HepG2 (cell line): Measurements from ENCODE around the gene PRSS36. TPM values are rescaled to one million over a fixed set of nuclear protein-coding genes. Genes with fewer than 3 reads are reported as not detected.

ENCODE experiments used
- ATF7 ChIP-seq, 2 experiments: fragments of 450-650 bp in 1 of 2; sonication (generic) in 1 of 2; formaldehyde crosslinking in 1 of 2; IDR thresholded peaks; 2 replicates each; pipeline versions ENCODE4 v1.4.0 to v1.6.1; 2016 to 2020; ENCODE audit warnings: antibody characterized with exemption in 1 of 2, mild to moderate bottlenecking in 1 of 2, missing genetic modification reagents in 1 of 2
- ATRX ChIP-seq: sonication (generic); formaldehyde crosslinking; IDR thresholded peaks from 2 replicates; pipeline ENCODE4 v1.4.0; 2020; ENCODE audit warnings: missing genetic modification reagents, borderline replicate concordance
- FIP1L1 ChIP-seq: fragments of 200-400 bp; formaldehyde crosslinking; IDR thresholded peaks from 2 replicates; pipeline ENCODE4 v1.6.1; 2018; ENCODE audit warnings: low read depth, mild to moderate bottlenecking, low read length, moderate library complexity, borderline replicate concordance; ENCODE audit not compliant: insufficient read depth
- FUBP1 ChIP-seq: sonication (generic); formaldehyde crosslinking; IDR thresholded peaks from 2 replicates; pipeline ENCODE4 v1.5.1; 2020; ENCODE audit warnings: missing genetic modification reagents, mild to moderate bottlenecking, borderline replicate concordance
- HOXD1 ChIP-seq: sonication (generic); formaldehyde crosslinking; IDR thresholded peaks from 2 replicates; pipeline ENCODE4 v1.5.0; 2020; ENCODE audit warnings: missing genetic modification reagents
- KDM3A ChIP-seq: IDR thresholded peaks from 2 replicates; pipeline ENCODE4 v1.6.1; 2018; ENCODE audit warnings: low read depth, missing compliant biosample characterization
- NFKBIZ ChIP-seq: IDR thresholded peaks from 2 replicates; pipeline ENCODE4 v1.6.1; 2018; ENCODE audit warnings: missing genetic modification reagents, missing compliant biosample characterization
- PTBP1 ChIP-seq: fragments of 200-400 bp; formaldehyde crosslinking; IDR thresholded peaks from 2 replicates; pipeline ENCODE4 v1.6.1; 2018; ENCODE audit warnings: low read length, low read depth; ENCODE audit not compliant: poor library complexity, severe bottlenecking
- THRA ChIP-seq: sonication (generic); formaldehyde crosslinking; IDR thresholded peaks from 2 replicates; pipeline ENCODE4 v1.4.0; 2020; ENCODE audit warnings: missing genetic modification reagents, borderline replicate concordance
- ZNF737 ChIP-seq: sonication (generic); formaldehyde crosslinking; IDR thresholded peaks from 2 replicates; pipeline ENCODE4 v1.5.0; 2020; ENCODE audit warnings: missing genetic modification reagents, mild to moderate bottlenecking, borderline replicate concordance
- ZNF776 ChIP-seq: sonication (generic); formaldehyde crosslinking; IDR thresholded peaks from 2 replicates; pipeline ENCODE4 v1.4.0; 2020; ENCODE audit warnings: mild to moderate bottlenecking, missing genetic modification reagents
- ZNF777 ChIP-seq: sonication (generic); formaldehyde crosslinking; IDR thresholded peaks from 2 replicates; pipeline ENCODE4 v1.4.0; 2020; ENCODE audit warnings: missing genetic modification reagents
- ZUFSP ChIP-seq: sonication (generic); formaldehyde crosslinking; IDR thresholded peaks from 2 replicates; pipeline ENCODE4 v1.9.0; 2021; ENCODE audit warnings: missing genetic modification reagents, mild to moderate bottlenecking, borderline replicate concordance
- polyA plus RNA-seq, 8 experiments: library from polyadenylated mRNA; depleted of rRNA in 3 of 8; stranded (reverse) in 7 of 8; unstranded in 1 of 8; fragments of >200 nt; fragmentation: Illumina TruSeq in 4 of 8; extraction: Trizol in 4 of 8; gene quantifications; 2 replicates each; pipeline versions ENCODE4 v1.2.1 to v1.2.3, GENCODE V29; 2011 to 2016; ENCODE audit warnings: low read depth in 4 of 8, missing spikeins in 1 of 8, mixed read lengths in 1 of 8; ENCODE audit not compliant: insufficient read depth in 1 of 8
- total RNA-seq, 5 experiments: library from RNA; depleted of rRNA; stranded (reverse); fragments of >200 nt; fragmentation: Illumina TruSeq; extraction: Trizol; gene quantifications; 2 replicates each; pipeline ENCODE4 v1.2.3, GENCODE V29; 2016; ENCODE audit warnings: low read depth in 1 of 5
- TF ChIP-seq, protein P1 (sequence below): sonication (generic); formaldehyde crosslinking; IDR thresholded peaks from 2 replicates; pipeline ENCODE4 v1.4.0; 2020; ENCODE audit warnings: missing genetic modification reagents
- TF ChIP-seq, protein P2 (sequence below): sonication (generic); formaldehyde crosslinking; IDR thresholded peaks from 2 replicates; pipeline ENCODE4 v1.4.0; 2020; ENCODE audit warnings: missing genetic modification reagents

PRSS36 gene
- total and polyA plus RNA-seq, 2 of the 13 experiments (the other 11 are each of a cell fraction or from before 2014, with no cell fraction given): 1.5 to 2.1 TPM

DNA sequence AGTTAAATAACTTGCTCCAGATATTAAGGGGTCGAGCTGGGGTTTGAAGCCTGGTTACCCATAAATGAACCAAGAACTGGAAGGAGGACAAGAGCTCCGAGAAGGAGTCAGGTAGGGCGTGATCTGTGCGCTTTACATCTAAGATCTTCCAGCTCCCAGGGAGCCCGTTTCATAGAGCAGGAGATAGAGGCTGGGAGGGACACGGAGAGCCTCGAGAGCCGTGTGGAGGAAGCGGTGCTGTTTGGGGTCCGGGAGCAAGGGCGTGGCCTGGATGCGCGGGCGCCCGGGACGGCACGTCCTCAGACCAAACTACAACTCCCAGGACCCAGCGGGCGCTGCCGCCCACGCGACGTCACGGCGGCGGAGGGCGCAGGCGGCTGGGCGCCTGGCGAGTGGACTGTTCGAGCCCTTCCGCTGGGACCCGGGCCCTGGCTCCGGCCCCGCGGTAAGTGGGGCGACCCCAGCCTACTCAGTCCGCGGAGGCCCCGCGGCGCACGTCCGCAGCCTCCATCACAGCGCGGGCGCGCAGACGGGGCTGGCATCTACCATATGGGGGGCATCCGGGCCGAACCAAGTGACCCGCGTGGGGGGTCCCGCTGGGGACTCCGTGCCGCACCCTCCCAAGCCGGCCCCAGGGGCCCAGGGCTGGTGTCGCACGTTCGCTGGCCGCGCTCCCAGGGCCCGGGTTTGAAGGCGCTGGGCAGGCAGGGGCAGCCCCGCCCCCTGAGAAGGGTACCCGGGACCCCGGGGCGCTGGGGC lies 41.7 kb downstream of the PRSS36 start, which contains the start of gene BCKDK (continued):
- no peak for TF ChIP-seq ZUFSP
- TF ChIP-seq, protein P1, sequence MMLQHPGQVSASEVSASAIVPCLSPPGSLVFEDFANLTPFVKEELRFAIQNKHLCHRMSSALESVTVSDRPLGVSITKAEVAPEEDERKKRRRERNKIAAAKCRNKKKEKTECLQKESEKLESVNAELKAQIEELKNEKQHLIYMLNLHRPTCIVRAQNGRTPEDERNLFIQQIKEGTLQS: no peak
- 0 out of 2 replicates have a peak, but pooled peaks have one; percentile 59 for TF ChIP-seq FIP1L1
- TF ChIP-seq ATRX (CRISPR knock-in tag): no peak
- TF ChIP-seq FUBP1 (CRISPR knock-in tag): no peak
- TF ChIP-seq KDM3A: peak; percentile 81
- TF ChIP-seq ATF7 (IDR thresholded peaks at IDR 0.05): no peak
- no peak for TF ChIP-seq ATF7 (CRISPR knock-in tag; IDR thresholded peaks at IDR 0.05)
- TF ChIP-seq ZNF776 (CRISPR knock-in tag): peak; percentile 63; the same call in 1 of the 2 replicates
- TF ChIP-seq PTBP1: no peak
- TF ChIP-seq THRA: peak; percentile 75
- TF ChIP-seq HOXD1 (CRISPR knock-in tag): peak; percentile 70; the same call in 1 of the 2 replicates
- TF ChIP-seq, protein P2, sequence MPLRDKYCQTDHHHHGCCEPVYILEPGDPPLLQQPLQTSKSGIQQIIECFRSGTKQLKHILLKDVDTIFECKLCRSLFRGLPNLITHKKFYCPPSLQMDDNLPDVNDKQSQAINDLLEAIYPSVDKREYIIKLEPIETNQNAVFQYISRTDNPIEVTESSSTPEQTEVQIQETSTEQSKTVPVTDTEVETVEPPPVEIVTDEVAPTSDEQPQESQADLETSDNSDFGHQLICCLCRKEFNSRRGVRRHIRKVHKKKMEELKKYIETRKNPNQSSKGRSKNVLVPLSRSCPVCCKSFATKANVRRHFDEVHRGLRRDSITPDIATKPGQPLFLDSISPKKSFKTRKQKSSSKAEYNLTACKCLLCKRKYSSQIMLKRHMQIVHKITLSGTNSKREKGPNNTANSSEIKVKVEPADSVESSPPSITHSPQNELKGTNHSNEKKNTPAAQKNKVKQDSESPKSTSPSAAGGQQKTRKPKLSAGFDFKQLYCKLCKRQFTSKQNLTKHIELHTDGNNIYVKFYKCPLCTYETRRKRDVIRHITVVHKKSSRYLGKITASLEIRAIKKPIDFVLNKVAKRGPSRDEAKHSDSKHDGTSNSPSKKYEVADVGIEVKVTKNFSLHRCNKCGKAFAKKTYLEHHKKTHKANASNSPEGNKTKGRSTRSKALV (CRISPR knock-in tag): peak; percentile 84; the same call in 1 of the 2 replicates
- TF ChIP-seq NFKBIZ: 0 out of 2 replicates have a peak, but pooled peaks have one; percentile 16
- no peak; the same call in 1 of the 2 replicates for TF ChIP-seq ZNF777
- TF ChIP-seq ZNF737 (CRISPR knock-in tag): peak; percentile 77; the same call in 1 of the 2 replicates
